GM21423 (cell line): ENCODE results near the gene IGFBP1.

Source experiments
- ATAC-seq: cut with Tn5 transposase; IDR thresholded peaks from one replicate; pipeline ENCODE4 v1.9.1; 2021; ENCODE audit warnings: mild to moderate bottlenecking, moderate library complexity; ENCODE audit not compliant: unreplicated experiment

The IGFBP1 gene

DNA sequence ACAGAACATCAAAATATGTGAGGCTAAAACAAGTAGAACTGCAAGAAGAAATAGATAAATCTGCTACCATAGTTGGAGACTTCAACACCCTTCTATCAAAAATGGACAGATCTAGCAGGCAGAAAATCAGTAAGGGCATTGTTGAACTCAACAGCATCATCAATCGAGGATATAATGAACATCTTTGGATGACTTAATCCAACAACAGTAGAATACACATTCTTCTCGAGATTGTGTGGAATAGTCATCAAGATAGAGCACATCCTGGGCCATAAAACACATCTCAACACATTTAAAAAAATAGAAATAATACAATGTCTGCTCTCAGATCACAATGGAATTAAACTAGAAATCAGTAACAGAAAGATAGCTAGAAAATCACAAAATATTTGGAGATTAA lies 9.9 kb downstream of the IGFBP1 start:
- no peak for ATAC-seq

DNA sequence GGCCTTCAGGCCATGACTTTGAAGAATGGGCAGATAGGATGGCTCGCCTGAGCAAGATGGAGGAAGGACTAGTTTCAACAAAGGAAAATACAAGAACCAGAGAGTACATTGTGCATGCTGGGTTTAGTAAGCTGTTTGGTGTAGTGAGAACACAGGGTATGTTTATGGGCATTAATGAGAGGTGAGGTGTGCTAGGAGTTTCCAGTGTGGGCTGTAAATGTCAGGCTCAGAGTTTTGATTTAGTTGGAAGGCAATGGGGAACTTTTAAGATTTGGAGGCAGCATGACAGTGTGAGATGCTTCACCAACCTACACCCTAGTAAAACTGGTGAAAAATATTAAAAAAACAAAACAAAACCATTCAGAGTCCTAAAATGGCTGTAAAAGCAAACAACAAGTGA lies 13.3 kb downstream of the IGFBP1 start:
- ATAC-seq, result no peak

DNA sequence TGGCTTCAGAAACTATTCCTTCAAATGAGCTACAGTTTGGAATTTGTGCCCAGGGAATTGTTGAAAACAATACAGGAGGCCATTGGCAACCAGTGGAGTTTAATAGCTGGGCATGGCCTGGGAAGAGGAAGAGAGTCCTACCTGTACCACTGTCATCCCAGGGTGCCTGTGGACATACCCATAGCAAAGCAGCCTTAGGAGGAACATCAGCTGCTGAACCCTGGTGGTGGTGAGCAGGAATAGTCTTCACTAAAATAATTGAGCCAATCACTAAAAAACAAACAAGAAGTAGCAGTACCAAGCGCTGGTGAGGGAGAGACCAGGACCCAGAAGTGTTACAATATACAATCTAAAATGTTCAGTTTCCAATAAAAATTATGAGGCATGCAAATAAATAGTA lies 14.5 kb downstream of the IGFBP1 start:
- ATAC-seq, result no peak

DNA sequence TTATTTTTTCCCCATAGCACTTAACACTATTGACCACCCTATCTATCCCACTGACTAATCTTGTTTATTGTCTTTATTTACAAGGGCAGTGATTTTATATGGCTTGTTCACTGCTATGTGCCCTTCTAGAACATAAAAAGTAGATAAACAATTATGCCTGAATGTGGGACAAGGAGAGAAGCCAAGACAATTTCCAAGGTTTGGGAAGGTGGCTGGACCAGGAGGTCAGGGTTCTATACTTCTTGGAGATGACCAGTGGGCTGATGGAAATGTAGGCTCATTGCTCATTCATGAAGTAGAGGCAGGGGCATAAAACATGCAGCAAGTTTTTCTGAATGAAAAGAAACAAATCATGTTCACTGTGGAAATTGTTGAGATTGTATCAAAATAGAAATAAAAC lies 21.3 kb downstream of the IGFBP1 start:
- ATAC-seq, result no peak

DNA sequence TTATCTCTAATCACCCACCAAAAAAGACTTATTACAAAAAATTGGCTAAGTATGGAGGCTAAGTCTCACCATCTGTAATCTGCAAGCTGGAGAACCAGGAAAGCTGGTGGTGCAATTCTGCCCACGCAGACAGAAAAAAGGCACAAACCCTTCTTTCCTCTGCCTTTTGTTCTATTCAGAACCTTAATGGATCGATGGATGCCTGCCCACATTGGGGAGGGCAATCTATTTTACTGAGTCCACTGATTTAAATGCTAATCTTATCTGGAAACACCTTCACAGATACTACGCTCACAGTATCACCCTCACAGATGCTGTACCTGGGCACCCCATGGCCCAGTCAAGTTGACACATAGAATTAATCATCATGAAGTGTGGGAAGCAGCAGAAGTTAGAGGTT lies 22.6 kb downstream of the IGFBP1 start:
- no peak for ATAC-seq

DNA sequence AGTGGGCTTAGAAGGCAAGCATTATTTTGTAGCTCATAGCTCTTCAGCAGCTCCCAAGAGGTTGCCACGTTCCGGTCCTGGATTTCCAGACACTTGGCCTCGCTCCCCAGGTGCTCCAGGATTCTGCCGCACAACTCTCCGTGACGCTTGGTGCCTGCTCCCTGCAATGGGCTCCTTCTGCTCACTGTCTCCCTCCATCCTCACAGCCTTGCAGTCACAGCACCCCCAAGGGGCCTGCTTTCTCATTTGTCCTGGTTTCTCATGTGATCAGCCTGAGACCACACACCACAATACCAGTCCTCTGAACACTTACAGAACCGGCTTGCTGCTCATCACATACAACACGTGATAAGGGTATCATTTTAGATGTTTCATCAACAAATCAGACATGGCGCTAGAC lies 23.0 kb downstream of the IGFBP1 start:
- ATAC-seq, result no peak

DNA sequence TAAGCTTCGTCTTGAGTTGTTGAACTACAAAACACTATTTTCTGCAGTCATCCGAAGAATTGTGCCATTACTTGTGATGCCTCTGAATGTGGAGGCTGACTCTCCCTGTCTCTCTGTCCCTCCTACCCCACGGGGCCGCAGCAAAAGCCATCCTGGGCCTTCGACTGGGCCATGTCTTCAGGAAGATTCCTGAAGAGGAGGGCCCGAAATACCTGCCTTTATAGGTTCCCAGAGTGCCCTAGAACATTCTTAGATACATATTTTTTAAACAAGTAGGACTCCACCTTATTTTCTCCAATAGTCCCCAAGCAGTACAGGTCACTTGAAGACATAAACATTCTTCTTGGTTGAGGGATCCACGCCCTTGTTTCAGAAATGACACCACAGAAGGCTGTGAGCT lies 24.7 kb downstream of the IGFBP1 start:
- ATAC-seq, result no peak

DNA sequence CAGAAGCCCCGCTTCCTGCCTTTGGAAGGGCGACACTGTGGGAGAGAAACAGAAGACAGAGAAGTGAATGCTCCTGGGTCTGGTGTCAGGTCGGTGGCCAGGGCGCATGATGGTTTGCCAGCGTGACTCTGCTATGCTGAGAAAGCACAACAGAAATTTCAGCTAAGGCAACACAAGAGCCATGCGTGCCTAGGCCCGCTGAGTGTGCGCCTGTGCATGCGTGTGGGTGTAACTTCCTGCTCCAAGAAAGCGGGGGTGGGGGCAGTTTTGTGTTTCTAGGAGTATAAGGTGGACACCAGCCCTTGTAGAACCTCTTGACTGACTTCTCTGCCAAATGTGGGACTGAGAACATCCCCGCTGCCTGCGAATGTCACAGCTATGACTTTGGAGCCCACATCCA lies 26.6 kb downstream of the IGFBP1 start:
- no peak for ATAC-seq

DNA sequence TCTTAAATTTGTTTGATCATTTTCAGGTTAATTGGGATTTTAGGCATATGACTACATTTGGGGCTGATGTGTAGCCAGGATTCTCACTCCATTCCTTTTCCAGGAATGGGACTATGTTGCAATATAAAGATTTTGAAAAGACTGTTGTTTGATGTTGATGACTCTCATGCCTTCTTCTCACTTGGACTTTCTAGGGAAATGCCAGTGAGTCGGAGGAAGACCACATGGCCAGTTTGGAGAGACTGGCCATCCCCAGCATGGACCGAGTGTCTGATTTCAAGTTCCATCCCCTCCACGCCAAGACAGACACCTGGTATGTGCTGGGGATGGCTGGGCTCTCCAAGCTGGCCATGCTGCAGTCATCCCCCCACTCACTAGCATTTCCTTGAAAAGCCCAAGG lies 27.3 kb downstream of the IGFBP1 start:
- ATAC-seq, result no peak

DNA sequence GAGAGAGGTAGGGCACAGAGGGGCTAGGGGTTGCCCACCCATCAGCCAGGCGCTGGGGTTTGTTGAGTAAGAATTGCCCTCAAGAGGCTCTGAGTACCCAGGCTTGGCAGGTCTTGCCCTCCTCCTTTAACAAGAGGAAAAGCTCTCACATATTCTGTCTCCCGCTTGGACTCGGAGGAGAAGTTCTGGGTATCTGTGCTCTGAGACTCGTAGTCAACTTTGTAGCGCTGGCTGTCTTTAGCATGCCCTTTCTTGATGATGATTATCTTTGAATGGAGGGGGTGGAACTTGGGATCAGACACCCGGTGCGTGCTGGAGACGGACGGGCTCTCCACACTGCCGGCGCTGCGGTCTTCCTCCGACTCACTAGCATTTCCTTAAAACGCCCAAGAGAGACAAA lies 28.8 kb downstream of the IGFBP1 start:
- ATAC-seq, result no peak

DNA sequence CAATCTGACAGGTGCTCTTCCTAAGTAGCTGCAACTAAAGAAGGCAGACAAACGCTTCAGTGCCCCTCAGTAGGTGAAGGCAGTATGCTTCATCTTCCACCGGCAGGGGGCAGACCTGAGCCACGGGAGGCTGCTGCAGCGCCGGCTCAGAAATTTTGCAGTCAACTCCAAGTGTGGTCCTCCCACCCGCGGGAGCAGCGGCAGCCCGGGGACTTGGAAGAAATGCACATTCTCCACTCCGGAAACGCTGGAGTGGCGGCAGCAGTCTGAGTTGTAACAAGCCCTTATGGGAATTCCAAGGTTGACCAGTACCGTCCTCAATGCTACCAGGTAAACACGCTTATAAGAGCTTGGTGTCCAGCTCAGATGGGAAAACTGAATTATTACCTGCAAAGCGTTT lies 29.4 kb downstream of the IGFBP1 start:
- peak; percentile 71 for ATAC-seq

DNA sequence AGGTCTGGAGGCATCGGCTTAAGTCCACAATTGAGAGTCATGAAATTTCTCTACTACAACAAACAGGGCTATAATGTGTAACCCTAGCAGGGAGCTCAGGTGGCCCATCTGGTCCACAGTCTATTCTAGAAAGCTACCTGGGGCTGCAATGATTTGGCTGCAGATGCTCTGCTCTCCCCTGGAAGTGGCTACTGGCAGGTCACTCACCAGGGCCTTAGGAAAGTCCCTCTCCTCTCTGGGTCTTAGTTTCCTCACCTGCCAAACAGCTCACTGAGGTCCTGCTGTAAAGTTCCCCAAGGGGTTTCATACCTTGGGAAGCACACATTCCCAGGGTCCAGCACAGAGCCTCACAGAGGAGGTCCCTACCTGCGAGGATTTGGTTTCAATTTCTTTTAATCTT lies 30.3 kb downstream of the IGFBP1 start:
- ATAC-seq, result no peak

DNA sequence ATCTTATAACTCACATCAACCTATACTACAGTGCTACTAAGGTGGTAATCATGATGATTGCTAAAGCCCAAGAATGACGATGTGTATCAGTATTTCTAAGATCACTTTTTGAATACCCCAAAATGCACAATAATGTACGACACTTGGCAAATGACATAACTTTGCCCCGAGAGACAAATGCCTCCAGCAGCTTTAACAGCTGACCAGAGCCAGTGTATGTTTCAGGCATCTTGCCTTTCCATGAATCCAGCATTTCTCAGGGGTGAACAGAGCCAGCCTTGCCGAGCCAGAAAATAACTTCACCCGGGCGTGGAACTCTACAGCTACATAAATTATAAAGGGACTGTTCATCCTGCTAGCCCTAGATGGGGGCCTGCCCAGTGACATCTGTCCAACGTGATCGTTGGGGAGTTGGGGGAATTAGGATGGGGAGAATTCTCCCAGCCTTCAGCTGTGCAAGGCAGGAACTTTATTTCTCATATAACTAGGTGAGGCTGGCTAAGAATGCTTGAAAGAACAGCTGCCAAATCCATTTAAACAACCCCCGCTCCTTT lies 31.0 kb downstream of the IGFBP1 start:
- no peak for ATAC-seq

DNA sequence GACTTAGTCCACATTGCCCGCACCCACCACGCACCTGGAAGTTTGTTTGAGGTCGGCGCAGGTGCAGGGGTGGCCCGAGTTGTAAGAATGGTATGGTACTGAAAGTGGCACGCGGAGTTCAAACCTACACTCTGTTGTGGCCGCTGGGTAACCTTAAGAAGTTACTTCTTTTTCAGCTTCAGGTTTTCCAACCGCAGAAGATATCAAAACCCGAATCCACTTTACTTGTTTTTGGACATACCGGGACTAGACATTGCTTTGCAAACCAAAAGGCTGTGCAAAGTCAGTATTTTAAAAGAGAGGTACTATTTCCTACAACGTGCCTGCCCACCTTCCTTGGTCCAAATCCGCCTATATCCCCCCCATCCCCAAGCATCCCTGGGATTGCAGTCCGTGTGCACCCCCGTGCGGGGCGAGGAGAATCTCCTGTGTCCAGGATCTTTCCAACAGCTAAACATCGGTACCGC lies 31.7 kb downstream of the IGFBP1 start:
- no peak for ATAC-seq

DNA sequence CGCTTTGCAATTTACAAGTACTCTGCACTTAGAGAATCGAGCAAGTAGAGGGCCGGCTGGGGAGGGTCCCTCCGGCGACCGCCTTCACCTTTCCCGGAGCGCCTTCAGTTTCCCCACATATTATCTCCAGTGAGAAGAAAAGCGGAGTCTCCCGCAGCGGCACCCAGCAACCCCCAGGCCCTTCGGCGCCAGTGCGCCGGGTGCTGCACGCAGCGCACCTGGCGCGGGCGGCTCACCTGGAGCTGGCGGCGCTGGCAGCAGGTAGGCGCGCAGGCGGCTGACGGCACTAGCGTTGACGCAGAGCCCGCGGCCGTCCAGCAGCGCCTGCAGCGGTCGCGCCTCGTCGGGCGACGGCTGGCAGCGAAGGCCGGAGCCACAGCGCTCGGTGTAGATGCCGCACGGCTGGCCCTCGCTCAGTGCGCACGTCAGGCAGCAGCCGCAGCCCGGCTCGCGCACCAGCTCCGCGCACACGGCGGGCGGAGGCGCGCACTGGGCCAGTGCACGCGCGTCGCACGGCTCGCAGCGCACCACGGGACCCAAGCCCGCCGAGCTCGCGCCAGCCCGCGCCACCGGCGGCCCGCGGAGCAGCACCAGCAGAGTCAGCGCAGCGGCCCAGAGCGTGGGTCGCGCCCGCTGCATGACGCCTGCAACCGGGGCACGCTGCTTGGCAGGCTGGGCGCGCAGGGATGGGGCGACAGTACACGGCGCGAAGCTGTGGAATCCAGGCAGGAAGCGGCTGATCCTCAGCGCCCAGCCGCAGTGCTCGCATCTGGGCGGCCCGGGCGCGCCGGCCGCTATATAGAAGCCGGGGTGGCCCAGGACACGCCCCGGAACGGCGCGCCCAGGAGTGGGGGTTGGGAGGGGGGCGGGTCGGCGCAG lies 32.5 kb downstream of the IGFBP1 start, which contains the start of gene IGFBP3:
Gene IGFBP3 (minus strand): TSS at position 771 of the 879 bp plus-strand sequence. CDS start 132 bp downstream, at position 639.
- ATAC-seq, result no peak

DNA sequence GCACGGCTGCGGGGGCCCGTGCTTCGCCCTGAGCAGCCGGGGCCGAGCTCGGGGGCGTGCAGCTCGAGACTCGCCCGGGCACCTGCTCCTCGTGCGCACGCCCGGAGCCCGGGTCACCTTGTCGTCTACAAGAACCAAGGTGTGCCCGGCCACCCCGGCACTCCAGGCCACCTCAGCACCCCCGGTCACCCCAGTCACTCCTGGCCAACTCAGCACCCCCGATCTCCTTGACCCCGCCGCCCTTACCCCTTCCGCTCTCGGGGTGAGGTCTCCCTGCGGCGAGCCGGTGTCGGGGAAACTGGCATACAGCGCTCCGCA lies 33.1 kb downstream of the IGFBP1 start:
- ATAC-seq, result no peak

DNA sequence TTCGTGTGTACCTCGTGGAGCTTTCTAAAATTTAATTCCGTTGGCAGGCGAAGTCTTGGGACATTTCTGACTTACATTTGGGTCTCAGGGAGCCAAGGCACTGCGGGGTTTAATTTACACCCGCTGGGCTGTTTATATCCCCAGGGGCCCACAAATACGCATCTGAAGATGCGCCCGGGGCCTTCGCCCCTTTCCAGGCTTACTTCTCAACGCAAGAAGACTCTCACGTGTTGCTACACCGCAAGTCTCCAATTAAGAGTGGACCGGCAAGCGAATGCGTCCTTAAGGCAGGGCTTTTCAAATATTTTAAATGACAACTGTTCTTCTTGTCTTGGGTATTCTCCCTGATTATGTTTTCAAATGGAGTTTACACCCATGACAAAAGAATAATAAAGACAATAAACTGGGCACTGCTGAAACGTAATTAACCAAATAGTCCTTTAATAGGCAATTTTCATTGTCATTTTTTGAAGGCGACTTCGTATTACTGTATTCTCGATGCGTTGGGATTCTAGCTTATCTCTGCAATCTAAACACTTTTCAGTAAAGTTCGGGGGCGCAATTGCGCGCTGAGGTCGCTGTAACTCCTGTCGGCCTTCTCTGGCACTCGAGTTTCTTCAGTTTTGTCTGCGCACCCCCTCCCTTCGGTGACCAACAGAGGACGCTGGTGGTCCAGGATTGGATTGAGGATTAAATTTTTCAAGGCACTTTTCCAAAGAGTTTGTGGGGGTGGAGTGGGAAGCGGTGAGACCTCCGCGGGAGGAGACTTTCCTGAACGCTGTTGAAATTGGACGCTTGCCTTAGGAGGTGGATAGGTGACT lies 33.6 kb downstream of the IGFBP1 start:
- ATAC-seq, result no peak

DNA sequence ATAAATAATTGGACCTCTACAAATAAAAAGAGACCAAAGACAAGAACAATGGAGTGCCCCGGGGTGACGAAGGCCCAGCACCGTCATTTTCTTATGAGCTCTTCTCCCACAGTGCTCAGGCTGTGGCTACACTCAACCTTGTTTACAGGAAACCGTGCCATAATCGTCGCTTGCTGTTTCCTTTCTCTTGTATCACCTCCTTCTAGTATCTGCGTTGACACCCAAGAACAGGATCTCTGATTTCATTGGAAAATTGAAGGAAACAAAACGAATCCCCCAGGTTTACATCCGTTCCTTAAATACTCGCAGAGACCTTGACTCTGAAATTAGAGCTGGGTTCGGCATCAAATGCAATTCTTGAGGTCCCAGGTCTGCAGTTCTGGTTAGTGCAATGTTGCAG lies 34.5 kb downstream of the IGFBP1 start:
- ATAC-seq, result no peak

DNA sequence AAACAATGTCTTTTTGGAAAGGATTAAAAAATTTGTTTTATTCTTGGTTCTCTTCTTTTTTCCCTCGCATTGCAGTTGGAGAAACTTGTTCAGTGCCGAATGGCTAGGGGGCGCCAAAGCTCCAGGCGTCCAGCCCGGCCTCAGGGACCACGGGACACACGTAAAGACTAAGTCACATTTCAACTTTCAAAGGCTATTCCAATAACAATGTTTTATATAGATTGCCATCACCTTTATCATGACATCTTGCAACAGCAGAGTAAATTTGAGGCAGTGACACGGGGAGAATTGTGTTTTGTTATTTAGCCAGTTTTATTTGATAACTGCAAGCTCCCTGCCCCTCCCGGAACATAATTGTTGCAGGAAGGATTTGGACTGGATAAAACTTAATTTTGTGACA lies 35.0 kb downstream of the IGFBP1 start:
- peak; percentile 56 for ATAC-seq

DNA sequence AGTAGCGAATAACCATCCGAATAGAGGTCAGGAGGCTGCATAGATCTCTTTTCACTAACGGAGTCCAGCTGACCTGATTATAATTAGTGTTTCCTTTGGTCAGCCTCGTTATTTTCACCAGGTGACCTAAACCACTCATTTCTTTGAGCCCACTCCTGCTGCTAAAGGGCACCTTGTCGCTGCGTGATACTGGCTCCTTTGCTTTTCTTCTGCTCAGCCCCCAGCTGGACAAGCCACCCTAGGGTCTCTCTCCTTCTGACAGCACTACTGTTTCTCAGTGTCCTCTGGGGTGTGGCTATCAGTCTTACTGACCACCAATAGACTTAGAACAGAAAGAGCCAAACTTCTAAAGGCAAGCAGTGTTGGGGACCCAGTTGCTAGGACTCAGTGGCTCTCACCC lies 35.5 kb downstream of the IGFBP1 start:
- ATAC-seq, result no peak

DNA sequence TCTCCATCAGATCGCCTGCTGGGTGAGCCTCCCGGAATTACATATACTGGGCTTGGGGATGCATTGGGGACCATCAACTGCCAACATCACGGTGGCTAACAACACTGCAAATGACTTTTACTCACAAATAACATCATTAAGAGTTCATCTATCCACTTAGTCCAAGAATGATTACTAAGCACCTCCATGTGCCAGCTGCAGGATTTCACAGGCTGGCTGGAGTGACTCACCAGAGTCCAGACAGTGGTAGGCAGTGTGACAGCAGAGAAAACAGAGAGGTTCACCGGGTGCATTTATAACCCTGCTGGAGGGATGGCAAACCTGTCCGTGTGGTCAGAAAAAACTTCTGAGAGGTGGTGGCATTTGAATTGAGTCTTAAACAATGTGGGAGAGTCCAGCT lies 36.0 kb downstream of the IGFBP1 start:
- ATAC-seq, result no peak

DNA sequence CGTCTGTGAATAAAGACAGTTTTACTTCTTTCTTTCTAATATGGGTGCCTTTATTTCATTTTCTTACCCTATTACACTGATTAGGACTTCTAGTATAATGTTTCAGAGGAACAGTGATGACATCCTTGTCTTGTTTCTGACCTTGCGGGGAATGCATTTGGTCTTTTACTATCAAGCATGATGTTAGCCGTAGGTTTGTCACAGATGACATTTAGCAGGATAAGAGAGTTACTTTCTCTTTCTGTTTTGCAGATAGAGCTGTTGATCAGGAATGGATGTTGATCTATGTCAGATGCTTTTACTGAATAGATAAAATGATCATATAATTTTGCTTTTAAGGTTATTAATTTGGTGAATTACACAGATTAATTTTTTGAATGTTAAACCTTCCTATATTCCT lies 39.4 kb downstream of the IGFBP1 start:
- no peak for ATAC-seq
